OCI-LY1 (cell line): ENCODE results near the gene CHST15.

ENCODE experiments used
- H2AFZ ChIP-seq: fragments of 200-600 bp; sonication (generic), shearing (Covaris generic); 2 replicates; pipeline ENCODE4 v1.6.0; 2014; ENCODE audit warnings: antibody characterized with exemption, mild to moderate bottlenecking, low read length
- H3F3A ChIP-seq: fragments of 200-600 bp; sonication (generic), shearing (Covaris generic); 2 replicates; pipeline ENCODE4 v1.6.0; 2014; ENCODE audit warnings: mild to moderate bottlenecking, antibody characterized with exemption, low read length, moderate library complexity; ENCODE audit not compliant: insufficient read depth
- H3K27ac ChIP-seq: fragments of 200-600 bp; sonication (generic); 2 replicates; pipeline ENCODE4 v1.5.1; 2014; ENCODE audit warnings: low read length, mixed run types, mild to moderate bottlenecking, low read depth; ENCODE audit not compliant: poor library complexity, severe bottlenecking
- H3K27me3 ChIP-seq: fragments of 200-600 bp; sonication (generic); 2 replicates; pipeline ENCODE4 v1.6.0; 2014; ENCODE audit warnings: antibody characterized with exemption, mild to moderate bottlenecking, low read length, moderate library complexity; ENCODE audit not compliant: insufficient read depth
- H3K36me3 ChIP-seq: fragments of 200-600 bp; sonication (generic); 2 replicates; pipeline ENCODE4 v1.6.1; 2014; ENCODE audit warnings: mild to moderate bottlenecking, antibody characterized with exemption, low read length, moderate library complexity, mixed read lengths; ENCODE audit not compliant: insufficient read depth
- H3K4me1 ChIP-seq: fragments of 200-600 bp; sonication (generic); 2 replicates; pipeline ENCODE4 v1.5.1; 2014; ENCODE audit warnings: mild to moderate bottlenecking, low read length, moderate library complexity; ENCODE audit not compliant: insufficient read depth, severe bottlenecking
- H3K4me2 ChIP-seq: fragments of 200-600 bp; sonication (generic), shearing (Covaris generic); 2 replicates; pipeline ENCODE4 v1.6.1; 2014; ENCODE audit warnings: low read length
- H3K4me3 ChIP-seq: fragments of 200-600 bp; sonication (generic); 2 replicates; pipeline ENCODE4 v1.5.1; 2014; ENCODE audit warnings: low read length, low read depth, mild to moderate bottlenecking, mixed read lengths; ENCODE audit not compliant: poor library complexity, severe bottlenecking
- H3K79me2 ChIP-seq: fragments of 200-600 bp; shearing (Covaris generic); 2 replicates; pipeline ENCODE4 v1.6.1; 2016; ENCODE audit warnings: mixed run types, low read length, mixed read lengths; ENCODE audit not compliant: insufficient read depth
- H3K9ac ChIP-seq: fragments of 200-600 bp; sonication (generic), shearing (Covaris generic); 2 replicates; pipeline ENCODE4 v1.6.1; 2014; ENCODE audit warnings: mild to moderate bottlenecking, low read length, mixed read lengths
- H3K9me2 ChIP-seq: fragments of 200-600 bp; sonication (generic), shearing (Covaris generic); 2 replicates; pipeline ENCODE4 v1.6.1; 2014; ENCODE audit warnings: low read depth, mild to moderate bottlenecking, low read length, mixed read lengths
- H3K9me3 ChIP-seq: fragments of 200-600 bp; shearing (Covaris generic); 2 replicates; pipeline ENCODE4 v1.6.1; 2014; ENCODE audit warnings: low read length, mixed read lengths
- H4K20me1 ChIP-seq: fragments of 200-600 bp; sonication (generic), shearing (Covaris generic); 2 replicates; pipeline ENCODE4 v1.6.0; 2016; ENCODE audit warnings: mild to moderate bottlenecking, low read length; ENCODE audit not compliant: insufficient read depth
- EZH2 ChIP-seq: fragments of 200-600 bp; sonication (generic), shearing (Covaris generic); IDR thresholded peaks from 2 replicates; pipeline ENCODE4 v1.8.0; 2017; ENCODE audit warnings: borderline replicate concordance, mixed run types, mild to moderate bottlenecking, antibody characterized with exemption, low read length, moderate library complexity, mixed read lengths
- TF ChIP-seq, protein P1 (sequence below): fragments of 200-600 bp; sonication (generic), shearing (Covaris generic); IDR thresholded peaks from 2 replicates; pipeline ENCODE4 v1.5.1; 2017; ENCODE audit warnings: mild to moderate bottlenecking, antibody characterized with exemption, low read length, moderate library complexity, mixed read lengths

CHST15 gene

GRCh38 chr10:124028700-124029480 lies 64.5 kb downstream of the CHST15 start:
- H3K79me2 ChIP-seq: no peaks in the 10 kb centered on the region

DNA sequence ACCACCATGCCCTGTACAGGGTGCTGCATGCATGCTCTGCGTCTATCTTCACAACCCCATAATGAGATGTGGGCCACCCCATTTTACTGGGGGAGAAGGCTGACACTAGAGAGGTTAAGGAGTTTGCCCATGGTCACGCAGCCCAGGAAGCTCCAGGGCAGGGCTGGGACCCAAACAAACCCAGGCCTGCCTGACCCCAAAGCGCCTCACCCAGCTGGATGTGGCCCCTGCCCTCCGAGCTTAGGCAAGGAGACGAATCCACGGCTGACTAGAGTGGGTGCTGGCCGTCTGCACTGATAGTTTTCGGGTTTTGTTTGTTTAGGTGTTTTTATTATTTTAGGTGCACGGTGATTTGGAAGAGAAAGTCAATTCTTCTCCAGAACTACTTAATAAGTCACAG lies 65.7 kb downstream of the CHST15 start:
- no peaks in the 10 kb centered on the region for H3K9me3 ChIP-seq
- H3K4me1 ChIP-seq: peaks cover 13% of the 10 kb centered on the region
- H3K9me2 ChIP-seq: no peaks in the 10 kb centered on the region
- no peak for TF ChIP-seq EZH2
- TF ChIP-seq, protein P1, sequence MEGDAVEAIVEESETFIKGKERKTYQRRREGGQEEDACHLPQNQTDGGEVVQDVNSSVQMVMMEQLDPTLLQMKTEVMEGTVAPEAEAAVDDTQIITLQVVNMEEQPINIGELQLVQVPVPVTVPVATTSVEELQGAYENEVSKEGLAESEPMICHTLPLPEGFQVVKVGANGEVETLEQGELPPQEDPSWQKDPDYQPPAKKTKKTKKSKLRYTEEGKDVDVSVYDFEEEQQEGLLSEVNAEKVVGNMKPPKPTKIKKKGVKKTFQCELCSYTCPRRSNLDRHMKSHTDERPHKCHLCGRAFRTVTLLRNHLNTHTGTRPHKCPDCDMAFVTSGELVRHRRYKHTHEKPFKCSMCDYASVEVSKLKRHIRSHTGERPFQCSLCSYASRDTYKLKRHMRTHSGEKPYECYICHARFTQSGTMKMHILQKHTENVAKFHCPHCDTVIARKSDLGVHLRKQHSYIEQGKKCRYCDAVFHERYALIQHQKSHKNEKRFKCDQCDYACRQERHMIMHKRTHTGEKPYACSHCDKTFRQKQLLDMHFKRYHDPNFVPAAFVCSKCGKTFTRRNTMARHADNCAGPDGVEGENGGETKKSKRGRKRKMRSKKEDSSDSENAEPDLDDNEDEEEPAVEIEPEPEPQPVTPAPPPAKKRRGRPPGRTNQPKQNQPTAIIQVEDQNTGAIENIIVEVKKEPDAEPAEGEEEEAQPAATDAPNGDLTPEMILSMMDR: no peak
- H4K20me1 ChIP-seq: no peaks in the 10 kb centered on the region
- H2AFZ ChIP-seq: no peak overlapping the region
- no peak overlapping the region for H3K27ac ChIP-seq
- no peak overlapping the region for H3K9ac ChIP-seq
- peaks cover 10% of the 10 kb centered on the region; the same call in 1 of the 2 replicates for H3K36me3 ChIP-seq
- no peak overlapping the region for H3K4me2 ChIP-seq
- H3K27me3 ChIP-seq: no peaks in the 10 kb centered on the region
- H3K79me2 ChIP-seq: no peaks in the 10 kb centered on the region
- no peaks in the 10 kb centered on the region for H3F3A ChIP-seq
- H3K4me3 ChIP-seq: no peak overlapping the region

More at GRCh38 chr10:124028700-124029480, 64.5 kb downstream of the CHST15 start:
- Histone ChIP-seq H3K9ac (no peak overlapping the region), H3F3A (no peaks in the 10 kb centered on the region), H3K4me2 (no peak overlapping the region), H3K4me1 (peaks cover 19% of the 10 kb centered on the region), H2AFZ (no peak overlapping the region), H3K27me3 (no peaks in the 10 kb centered on the region), H4K20me1 (no peaks in the 10 kb centered on the region), H3K4me3 (no peak overlapping the region), H3K9me2 (no peaks in the 10 kb centered on the region), H3K27ac (no peak overlapping the region), H3K36me3 (peaks cover 13% of the 10 kb centered on the region; the same call in 1 of the 2 replicates), H3K9me3 (no peaks in the 10 kb centered on the region)
- TF ChIP-seq EZH2: no peak
- TF ChIP-seq, protein P1: no peak

DNA sequence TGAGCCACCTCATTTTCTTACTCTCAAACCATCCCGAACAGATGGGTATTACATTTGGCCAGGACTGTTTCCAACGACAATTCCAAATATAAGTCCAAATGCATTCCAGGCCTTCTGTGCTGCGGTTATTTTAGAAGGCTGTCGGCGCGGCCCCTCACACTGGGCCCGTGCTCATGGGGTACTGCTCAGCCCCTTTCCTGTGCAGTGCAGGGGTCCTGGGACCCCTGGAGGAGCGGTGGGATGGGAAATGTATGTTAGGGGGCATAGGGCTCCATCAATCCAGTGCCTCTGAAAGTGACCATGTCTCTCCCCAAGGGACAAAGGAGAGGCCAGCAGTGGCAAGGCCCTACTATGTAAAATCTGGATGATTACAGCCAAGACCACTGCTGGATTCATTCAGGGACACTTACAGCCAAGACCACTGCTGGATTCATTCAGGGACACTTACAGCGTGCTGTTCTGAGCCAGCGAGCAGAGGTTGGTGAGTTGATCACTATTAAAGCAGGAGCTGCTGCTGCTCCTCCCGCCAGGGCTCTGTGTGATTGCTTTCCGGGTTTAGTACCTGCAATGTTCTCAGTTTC lies 66.3 kb downstream of the CHST15 start:
- Histone ChIP-seq H3K36me3 (peaks cover 7% of the 10 kb centered on the region; the same call in 1 of the 2 replicates), H3K27me3 (no peaks in the 10 kb centered on the region), H3K9ac (no peak overlapping the region), H3K79me2 (no peaks in the 10 kb centered on the region), H4K20me1 (no peaks in the 10 kb centered on the region), H2AFZ (no peak overlapping the region), H3K9me2 (no peaks in the 10 kb centered on the region), H3F3A (no peaks in the 10 kb centered on the region), H3K4me1 (peaks cover 13% of the 10 kb centered on the region), H3K4me3 (no peak overlapping the region), H3K4me2 (no peak overlapping the region), H3K27ac (no peak overlapping the region), H3K9me3 (no peaks in the 10 kb centered on the region)
- TF ChIP-seq, protein P1: no peak
- no peak for TF ChIP-seq EZH2
